Measurements from ENCODE around the gene NFAM1. TPM values are rescaled to one million over a fixed set of nuclear protein-coding genes. Genes with fewer than 3 reads are reported as not detected.

Gene NFAM1
- total and polyA plus RNA-seq, 4 donors, result 0.36 to 3.8 (median 2.6) TPM

DNA sequence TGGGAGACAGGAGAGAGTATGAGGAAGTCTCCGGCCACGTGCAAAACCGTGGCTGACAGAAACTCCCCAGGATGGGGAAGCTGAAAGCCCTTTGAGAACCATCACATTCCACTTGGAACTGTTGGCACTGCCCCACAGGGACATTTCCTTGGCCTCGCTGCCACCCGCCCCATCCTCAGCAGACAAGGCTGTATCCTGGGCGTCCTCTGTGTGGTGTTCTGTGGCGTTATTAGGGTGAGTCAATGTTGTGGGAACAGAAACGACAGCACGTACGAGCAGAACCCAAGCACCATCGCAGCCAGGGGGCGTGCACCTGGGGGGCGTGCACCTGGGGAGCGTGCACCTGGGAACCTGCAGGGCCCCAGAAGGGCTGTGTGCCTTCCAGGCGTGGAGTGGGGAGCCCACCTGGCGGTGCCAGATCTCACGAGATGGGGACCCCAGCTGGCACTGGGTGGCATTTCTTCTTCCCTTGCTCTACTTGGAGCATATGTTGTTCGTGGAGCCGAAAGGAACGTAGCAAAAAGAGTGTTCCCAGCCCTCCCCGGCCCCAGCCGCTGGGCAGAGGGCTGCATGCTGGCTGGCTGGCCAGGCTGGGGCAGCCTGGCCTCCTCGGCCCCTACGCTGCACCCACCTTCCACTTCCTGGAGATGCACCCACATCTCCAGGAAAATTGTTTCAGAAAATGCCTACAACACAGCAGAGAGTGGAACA is 35.4 kb downstream of the NFAM1 start:
- Histone ChIP-seq H3K4me1 (ENCODE audit: control insufficient read depth in 4 of 4, insufficient read depth in 4 of 4, low read length in 3 of 4) (peaks cover 0 to 2% (median 0%) of the 10 kb centered on the region in 4 donors), H3K4me3 (ENCODE audit: low read depth in 1 of 3, low read length in 3 of 3) (no peak overlapping the region), H3K9me3 (ENCODE audit: control insufficient read depth in 4 of 4, low read length in 3 of 4) (no peaks in the 10 kb centered on the region), H3K27ac (ENCODE audit: low read depth in 1 of 2, low read length in 2 of 2) (peak overlapping the region; percentile 25 to 61), H3K9ac (ENCODE audit: low read depth in 1 of 2, low read length in 2 of 2) (no peak overlapping the region), H3K36me3 (ENCODE audit: control insufficient read depth in 4 of 4, insufficient read depth in 3 of 4, low read depth in 1 of 4, low read length in 3 of 4) (no peaks in the 10 kb centered on the region), H3K27me3 (ENCODE audit: control insufficient read depth in 4 of 4, insufficient read depth in 4 of 4, low read length in 3 of 4) (no peaks in the 10 kb centered on the region)
- DNase-seq (ENCODE audit: low spot score), result no peak
- TF ChIP-seq, protein P1, sequence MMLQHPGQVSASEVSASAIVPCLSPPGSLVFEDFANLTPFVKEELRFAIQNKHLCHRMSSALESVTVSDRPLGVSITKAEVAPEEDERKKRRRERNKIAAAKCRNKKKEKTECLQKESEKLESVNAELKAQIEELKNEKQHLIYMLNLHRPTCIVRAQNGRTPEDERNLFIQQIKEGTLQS (IDR thresholded peaks at IDR 0.05), result no peak
- TF ChIP-seq, protein P2, sequence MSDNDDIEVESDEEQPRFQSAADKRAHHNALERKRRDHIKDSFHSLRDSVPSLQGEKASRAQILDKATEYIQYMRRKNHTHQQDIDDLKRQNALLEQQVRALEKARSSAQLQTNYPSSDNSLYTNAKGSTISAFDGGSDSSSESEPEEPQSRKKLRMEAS (IDR thresholded peaks at IDR 0.05), result no peak
- WGBS, result 69% methylated on average over 24 of the region's 24 CpGs

DNA sequence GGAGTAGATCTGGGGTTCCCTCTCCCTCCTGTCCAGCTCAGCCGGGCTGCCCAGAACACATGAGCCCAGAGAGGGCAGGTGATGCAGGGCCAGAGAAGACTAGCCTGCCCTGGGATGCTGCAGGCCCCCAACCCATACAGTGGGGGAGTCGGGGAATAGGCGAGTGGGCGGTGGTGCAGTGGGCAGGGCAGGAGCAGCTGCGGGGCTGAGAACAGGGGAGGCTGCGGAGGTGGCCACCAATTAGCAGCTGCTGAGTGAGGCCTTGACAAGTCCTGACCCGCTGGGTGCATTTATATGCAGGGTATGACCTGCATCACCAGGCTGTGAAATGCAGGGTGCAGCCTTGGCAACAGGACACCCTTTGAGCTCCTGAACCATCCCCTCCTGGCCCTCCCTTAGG is 43.1 kb downstream of the NFAM1 start:
- H3K9ac ChIP-seq (ENCODE audit: low read depth in 1 of 2, low read length in 2 of 2), result no peak overlapping the region
- no peaks in the 10 kb centered on the region for H3K36me3 ChIP-seq (ENCODE audit: control insufficient read depth in 4 of 4, insufficient read depth in 3 of 4, low read depth in 1 of 4, low read length in 3 of 4)
- H3K4me3 ChIP-seq (ENCODE audit: low read depth in 1 of 3, low read length in 3 of 3), result no peak overlapping the region
- 94% methylated on average over 7 of the region's 7 CpGs for WGBS
- no peak for TF ChIP-seq FOXA1 (IDR thresholded peaks at IDR 0.05)
- no peak for TF ChIP-seq JUND (IDR thresholded peaks at IDR 0.05)
- TF ChIP-seq RAD21 (IDR thresholded peaks at IDR 0.05), result no peak
- TF ChIP-seq, protein P3, sequence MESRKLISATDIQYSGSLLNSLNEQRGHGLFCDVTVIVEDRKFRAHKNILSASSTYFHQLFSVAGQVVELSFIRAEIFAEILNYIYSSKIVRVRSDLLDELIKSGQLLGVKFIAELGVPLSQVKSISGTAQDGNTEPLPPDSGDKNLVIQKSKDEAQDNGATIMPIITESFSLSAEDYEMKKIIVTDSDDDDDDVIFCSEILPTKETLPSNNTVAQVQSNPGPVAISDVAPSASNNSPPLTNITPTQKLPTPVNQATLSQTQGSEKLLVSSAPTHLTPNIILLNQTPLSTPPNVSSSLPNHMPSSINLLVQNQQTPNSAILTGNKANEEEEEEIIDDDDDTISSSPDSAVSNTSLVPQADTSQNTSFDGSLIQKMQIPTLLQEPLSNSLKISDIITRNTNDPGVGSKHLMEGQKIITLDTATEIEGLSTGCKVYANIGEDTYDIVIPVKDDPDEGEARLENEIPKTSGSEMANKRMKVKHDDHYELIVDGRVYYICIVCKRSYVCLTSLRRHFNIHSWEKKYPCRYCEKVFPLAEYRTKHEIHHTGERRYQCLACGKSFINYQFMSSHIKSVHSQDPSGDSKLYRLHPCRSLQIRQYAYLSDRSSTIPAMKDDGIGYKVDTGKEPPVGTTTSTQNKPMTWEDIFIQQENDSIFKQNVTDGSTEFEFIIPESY (IDR thresholded peaks at IDR 0.05), result no peak
- TF ChIP-seq HNF4G (IDR thresholded peaks at IDR 0.05), result no peak
- TF ChIP-seq, protein P4, sequence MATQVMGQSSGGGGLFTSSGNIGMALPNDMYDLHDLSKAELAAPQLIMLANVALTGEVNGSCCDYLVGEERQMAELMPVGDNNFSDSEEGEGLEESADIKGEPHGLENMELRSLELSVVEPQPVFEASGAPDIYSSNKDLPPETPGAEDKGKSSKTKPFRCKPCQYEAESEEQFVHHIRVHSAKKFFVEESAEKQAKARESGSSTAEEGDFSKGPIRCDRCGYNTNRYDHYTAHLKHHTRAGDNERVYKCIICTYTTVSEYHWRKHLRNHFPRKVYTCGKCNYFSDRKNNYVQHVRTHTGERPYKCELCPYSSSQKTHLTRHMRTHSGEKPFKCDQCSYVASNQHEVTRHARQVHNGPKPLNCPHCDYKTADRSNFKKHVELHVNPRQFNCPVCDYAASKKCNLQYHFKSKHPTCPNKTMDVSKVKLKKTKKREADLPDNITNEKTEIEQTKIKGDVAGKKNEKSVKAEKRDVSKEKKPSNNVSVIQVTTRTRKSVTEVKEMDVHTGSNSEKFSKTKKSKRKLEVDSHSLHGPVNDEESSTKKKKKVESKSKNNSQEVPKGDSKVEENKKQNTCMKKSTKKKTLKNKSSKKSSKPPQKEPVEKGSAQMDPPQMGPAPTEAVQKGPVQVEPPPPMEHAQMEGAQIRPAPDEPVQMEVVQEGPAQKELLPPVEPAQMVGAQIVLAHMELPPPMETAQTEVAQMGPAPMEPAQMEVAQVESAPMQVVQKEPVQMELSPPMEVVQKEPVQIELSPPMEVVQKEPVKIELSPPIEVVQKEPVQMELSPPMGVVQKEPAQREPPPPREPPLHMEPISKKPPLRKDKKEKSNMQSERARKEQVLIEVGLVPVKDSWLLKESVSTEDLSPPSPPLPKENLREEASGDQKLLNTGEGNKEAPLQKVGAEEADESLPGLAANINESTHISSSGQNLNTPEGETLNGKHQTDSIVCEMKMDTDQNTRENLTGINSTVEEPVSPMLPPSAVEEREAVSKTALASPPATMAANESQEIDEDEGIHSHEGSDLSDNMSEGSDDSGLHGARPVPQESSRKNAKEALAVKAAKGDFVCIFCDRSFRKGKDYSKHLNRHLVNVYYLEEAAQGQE (IDR thresholded peaks at IDR 0.05), result no peak
- no peak for TF ChIP-seq SP1 (IDR thresholded peaks at IDR 0.05)
- TF ChIP-seq TAF1 (conservative IDR thresholded peaks at IDR 0.05), result no peak
- TF ChIP-seq, protein P2 (IDR thresholded peaks at IDR 0.05), result no peak
- TF ChIP-seq RXRA (IDR thresholded peaks at IDR 0.05), result no peak
- TF ChIP-seq, protein P1 (IDR thresholded peaks at IDR 0.05), result no peak
- no peak overlapping the region for H3K27ac ChIP-seq (ENCODE audit: low read depth in 1 of 2, low read length in 2 of 2)
- H3K9me3 ChIP-seq (ENCODE audit: control insufficient read depth in 4 of 4, low read length in 3 of 4), result no peaks in the 10 kb centered on the region
- no peaks in the 10 kb centered on the region for H3K4me1 ChIP-seq (ENCODE audit: control insufficient read depth in 4 of 4, insufficient read depth in 4 of 4, low read length in 3 of 4)
- no peak for DNase-seq (ENCODE audit: low spot score)
- H3K27me3 ChIP-seq (ENCODE audit: control insufficient read depth in 4 of 4, insufficient read depth in 4 of 4, low read length in 3 of 4), result no peaks in the 10 kb centered on the region

Measured in liver (tissue), 9 donors.